AG10803 (cell line): ENCODE data around the gene CMBL.

Experiments used
- DNase-seq: peaks from one replicate; pipeline ENCODE4 v3.0.0; 2010; ENCODE audit warnings: low read depth
- H3K4me3 ChIP-seq: 2 replicates; pipeline ENCODE4 v1.5.1; 2011; ENCODE audit warnings: mild to moderate bottlenecking, low read length, control low read depth
- TF ChIP-seq, protein P1 (sequence below): conservative IDR thresholded peaks from 2 replicates; pipeline ENCODE4 v1.5.1; 2011; ENCODE audit warnings: mild to moderate bottlenecking, low read length, control low read depth, inconsistent platforms

CMBL gene

DNA sequence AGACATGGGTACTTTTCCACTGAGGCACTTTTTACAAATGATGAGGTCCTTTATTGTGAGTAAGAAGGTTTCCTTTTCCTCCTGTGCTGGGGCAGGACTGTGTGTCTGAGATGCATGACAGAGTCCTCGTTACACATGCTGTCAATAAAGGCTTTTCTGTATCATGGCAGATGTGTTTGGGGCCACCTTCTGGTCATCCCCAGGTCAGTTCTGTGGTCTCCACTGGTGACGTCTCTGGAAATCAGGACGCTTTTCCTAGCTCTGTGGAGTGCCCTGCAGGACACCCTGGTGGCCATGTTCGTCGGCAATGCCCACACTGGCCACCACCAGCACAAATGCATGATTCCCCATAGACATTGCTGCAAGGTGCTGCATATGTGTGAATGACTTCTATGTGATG, 2.8 kb downstream of the CMBL start:
- TF ChIP-seq, protein P1, sequence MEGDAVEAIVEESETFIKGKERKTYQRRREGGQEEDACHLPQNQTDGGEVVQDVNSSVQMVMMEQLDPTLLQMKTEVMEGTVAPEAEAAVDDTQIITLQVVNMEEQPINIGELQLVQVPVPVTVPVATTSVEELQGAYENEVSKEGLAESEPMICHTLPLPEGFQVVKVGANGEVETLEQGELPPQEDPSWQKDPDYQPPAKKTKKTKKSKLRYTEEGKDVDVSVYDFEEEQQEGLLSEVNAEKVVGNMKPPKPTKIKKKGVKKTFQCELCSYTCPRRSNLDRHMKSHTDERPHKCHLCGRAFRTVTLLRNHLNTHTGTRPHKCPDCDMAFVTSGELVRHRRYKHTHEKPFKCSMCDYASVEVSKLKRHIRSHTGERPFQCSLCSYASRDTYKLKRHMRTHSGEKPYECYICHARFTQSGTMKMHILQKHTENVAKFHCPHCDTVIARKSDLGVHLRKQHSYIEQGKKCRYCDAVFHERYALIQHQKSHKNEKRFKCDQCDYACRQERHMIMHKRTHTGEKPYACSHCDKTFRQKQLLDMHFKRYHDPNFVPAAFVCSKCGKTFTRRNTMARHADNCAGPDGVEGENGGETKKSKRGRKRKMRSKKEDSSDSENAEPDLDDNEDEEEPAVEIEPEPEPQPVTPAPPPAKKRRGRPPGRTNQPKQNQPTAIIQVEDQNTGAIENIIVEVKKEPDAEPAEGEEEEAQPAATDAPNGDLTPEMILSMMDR: no peak
- DNase-seq: no peak
- H3K4me3 ChIP-seq: no peak overlapping the region

DNA sequence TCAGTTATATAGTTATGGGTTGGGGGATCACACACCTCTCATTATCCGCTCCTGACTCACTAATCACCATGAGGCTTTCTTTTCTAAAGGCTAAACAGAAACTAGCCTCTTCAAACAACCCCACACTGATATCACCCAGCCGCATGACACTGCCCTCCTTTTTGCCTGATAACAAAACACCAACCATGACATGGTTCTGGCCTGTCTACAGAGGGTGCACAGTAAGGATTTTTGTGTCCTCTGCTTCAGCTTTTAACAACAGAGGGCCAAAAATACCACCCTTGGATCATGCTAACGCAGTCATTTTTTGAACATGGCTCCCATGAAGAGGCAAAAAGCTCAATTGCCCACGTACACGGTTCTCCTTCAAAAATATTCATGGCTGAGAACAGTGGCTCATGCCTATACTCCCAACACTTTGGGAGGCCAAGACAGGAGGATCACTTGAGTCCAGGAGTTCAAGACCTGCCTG, 4.0 kb downstream of the CMBL start:
- no peak for DNase-seq
- no peak overlapping the region for H3K4me3 ChIP-seq
- TF ChIP-seq, protein P1: no peak

DNA sequence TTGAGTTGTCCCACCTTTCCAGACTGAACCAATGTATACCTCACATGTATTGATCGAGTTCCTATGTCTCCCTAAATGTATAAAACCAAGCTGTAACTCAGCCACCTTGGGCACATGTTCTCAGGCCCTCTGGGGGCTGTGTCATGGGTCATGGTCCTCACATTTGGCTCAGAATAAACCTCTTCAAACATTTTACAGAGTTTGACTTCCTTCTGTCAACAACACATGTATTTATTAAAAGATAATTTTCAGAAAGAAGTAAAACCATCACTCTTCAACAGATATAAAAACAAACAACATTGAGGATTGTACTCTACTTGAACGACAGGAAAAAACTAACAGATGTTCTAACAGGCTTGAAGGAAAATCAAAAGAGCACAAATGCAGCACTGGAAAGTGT, 4.5 kb downstream of the CMBL start:
- H3K4me3 ChIP-seq: no peak overlapping the region
- no peak for DNase-seq
- TF ChIP-seq, protein P1: no peak

DNA sequence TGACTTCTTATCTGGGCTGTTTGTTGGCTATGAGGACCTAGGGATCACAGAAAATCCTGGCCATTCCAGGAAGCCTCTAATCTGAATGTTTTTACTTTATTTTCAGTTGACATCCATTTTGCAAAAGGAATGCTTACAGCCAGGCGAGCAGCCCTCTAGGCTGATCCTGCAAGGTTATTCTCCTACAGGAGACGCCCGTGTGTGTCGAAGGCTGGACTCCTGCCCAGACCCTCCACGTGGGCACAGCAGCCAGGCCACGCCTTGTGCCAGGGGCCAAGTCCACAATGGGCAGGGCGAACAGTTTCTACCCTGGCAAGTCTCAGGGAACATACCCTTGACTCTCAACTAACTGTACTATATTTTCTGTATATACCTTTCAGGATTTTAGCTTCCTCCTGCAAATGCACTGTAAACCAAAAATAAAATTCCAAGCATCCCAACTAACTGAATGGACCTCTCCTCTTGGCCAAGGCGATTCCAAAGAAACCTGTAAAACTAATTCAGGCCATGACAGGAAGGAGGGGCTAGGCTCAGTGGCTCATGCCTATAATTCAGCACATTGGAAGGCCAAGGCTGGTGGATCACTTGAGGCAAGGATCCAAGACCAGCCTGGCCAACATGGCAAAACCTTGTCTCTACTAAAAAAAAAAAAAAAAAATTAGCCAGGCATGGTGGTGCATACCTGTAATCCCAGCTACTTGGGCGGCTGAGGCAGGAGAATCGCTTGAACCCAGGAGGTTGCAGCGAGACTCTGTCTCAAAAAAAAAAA, 5.7 kb downstream of the CMBL start:
- TF ChIP-seq, protein P1: no peak
- no peak overlapping the region for H3K4me3 ChIP-seq
- no peak for DNase-seq

DNA sequence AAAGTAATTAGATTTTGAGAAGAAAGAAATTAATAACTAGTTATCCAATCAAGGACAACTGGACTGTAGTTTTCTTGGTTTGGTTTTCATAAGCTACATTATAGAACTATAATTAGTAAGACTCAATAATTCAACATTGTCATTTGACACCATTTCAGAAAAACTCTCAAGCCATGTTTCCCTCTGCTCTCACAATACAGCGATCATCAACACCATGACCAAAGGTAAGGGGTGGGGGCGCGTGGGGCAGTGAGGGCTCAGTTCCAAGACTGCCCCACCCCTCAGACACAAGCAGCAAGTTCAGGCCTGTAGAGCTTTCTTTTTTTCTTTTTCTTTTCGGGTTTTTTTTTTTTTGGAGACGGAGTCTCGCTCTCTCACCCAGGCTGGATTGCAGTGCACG, 6.4 kb downstream of the CMBL start:
- no peak for DNase-seq
- TF ChIP-seq, protein P1: no peak
- H3K4me3 ChIP-seq: no peak overlapping the region

DNA sequence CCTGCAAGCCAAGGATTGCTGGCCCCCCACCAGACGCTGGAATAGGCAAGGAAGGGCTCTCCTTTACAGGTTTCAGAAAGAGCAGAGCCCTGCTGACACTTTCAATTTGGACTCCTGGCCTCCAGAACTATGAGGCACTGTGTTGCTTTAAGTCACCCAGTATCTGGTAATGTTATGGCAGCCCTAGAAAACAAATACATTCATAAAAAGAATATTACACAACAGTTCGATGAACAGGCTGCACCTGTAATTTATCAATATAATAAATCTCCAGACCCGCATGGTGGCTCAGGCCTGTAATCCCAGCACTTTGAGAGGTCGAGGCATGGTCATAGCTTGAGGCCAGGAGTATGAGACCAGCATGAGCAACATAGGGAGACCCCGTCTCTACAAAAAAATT, 7.5 kb downstream of the CMBL start:
- TF ChIP-seq, protein P1: no peak
- DNase-seq: no peak
- no peak overlapping the region for H3K4me3 ChIP-seq

DNA sequence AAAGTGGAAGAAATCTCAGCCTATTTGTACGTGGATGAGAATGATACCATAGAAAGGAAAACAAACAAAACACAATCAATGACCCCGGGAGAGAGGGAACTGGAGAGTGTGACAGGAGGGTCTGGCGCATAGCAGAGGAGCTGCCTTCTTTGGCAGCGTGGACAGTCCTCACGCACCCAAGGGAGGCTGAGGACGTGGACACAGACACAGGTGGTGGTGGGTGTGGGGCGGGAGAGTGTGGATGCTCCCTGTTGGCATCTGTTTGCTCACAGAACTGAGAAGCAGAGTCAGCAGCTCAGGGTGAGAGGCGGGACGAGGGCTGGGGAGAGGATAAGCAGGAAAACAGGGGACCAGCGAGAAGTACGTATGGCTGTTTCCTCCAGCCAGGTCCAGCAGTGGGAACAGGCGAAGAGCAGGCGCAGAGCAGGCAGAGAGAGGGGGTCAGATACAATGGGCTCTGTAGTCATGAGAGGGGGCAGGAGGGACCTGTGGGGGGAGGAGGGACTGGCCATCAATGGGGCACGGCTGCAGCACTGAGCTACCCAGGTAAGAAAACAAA, 10.0 kb downstream of the CMBL start:
- H3K4me3 ChIP-seq: no peak overlapping the region
- DNase-seq: no peak
- TF ChIP-seq, protein P1: no peak
